NT2/D1 (cell line): ENCODE data around the gene PAXX.

Experiments used
- SUZ12 ChIP-seq: IDR thresholded peaks from 2 replicates; pipeline ENCODE4 v1.6.1; 2011; ENCODE audit not compliant: insufficient read length, insufficient read depth; ENCODE audit errors: extremely low read depth
- ZNF274 ChIP-seq: IDR thresholded peaks from 2 replicates; pipeline ENCODE4 v1.6.1; 2011; ENCODE audit warnings: mild to moderate bottlenecking, low read depth, low read length

DNA sequence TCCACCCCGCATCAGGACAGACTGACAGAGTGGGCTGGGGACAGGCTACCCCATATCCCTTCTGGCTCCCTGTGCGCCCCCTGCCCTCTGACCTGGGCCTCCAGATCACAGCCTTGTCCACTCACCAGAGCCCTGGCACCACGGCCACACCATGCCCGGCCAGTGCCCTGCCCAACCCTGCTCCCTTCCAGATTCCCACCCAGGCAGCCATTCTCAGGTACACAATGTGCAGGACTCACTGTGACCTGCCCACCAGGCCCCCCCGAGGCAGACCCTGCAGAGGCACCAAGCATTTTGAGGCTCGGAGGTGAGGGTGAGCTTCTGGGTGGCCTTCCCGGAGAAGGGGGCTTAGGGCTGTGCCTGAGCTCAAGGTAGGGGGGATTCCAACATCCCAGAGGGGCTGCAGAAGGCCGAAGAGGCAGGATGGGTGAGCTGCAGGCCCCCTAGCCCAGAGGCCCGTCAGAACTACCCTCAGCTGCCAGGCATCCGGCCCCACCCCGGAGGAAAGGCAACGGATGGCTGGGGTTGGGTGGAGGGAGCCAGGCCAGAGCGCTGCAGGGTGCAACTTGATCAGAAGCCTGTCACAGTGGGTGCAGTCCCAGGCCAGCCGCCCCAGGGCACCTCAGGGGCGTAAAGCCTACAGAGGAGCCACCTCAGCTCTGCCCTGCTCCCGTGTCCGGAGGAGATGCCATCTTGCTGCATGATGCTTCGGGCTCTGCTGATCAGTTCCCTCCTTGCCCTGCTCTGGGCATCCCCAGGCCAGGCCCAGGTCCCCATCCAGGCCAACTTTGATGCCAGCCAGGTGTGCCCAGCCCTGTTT is 9.8 kb upstream of the PAXX start, which contains the start of gene LCNL1:
- TF ChIP-seq SUZ12 (no peak), ZNF274 (no peak)
